GM10847 (cell line): ENCODE results near the gene GADD45A.

Experiments
- POLR2A ChIP-seq: IDR thresholded peaks from 2 replicates; pipeline ENCODE4 v1.6.1; 2011; ENCODE audit not compliant: insufficient read length; ENCODE audit errors: extremely low read depth

GADD45A gene

GRCh38 chr1:67684526-67685066 lies 405 bp upstream of the GADD45A start:
- no peak for TF ChIP-seq POLR2A

- peak; percentile 3 for TF ChIP-seq POLR2A
Observed at GRCh38 chr1:67685558-67686266, 711 bp downstream of the GADD45A start.

GRCh38 chr1:67686267-67687197 lies 1.5 kb downstream of the GADD45A start:
- TF ChIP-seq POLR2A: no peak

- TF ChIP-seq POLR2A: no peak
Observed at GRCh38 chr1:67687198-67687545, 2.2 kb downstream of the GADD45A start.

GRCh38 chr1:67687649-67688048 lies 2.6 kb downstream of the GADD45A start:
- no peak for TF ChIP-seq POLR2A

GRCh38 chr1:67688526-67689219 lies 3.7 kb downstream of the GADD45A start:
- TF ChIP-seq POLR2A: no peak

GRCh38 chr1:67689267-67690017 lies 4.4 kb downstream of the GADD45A start:
- no peak for TF ChIP-seq POLR2A

- TF ChIP-seq POLR2A: no peak
Observed at GRCh38 chr1:67690018-67690363, 5.0 kb downstream of the GADD45A start.

GRCh38 chr1:67690411-67690810 lies 5.4 kb downstream of the GADD45A start:
- TF ChIP-seq POLR2A: no peak

GRCh38 chr1:67691712-67692111 lies 6.7 kb downstream of the GADD45A start:
- no peak for TF ChIP-seq POLR2A

GRCh38 chr1:67695963-67696362 lies 11.0 kb downstream of the GADD45A start:
- TF ChIP-seq POLR2A: no peak

- TF ChIP-seq POLR2A: no peak
Observed at GRCh38 chr1:67696708-67697107, 11.7 kb downstream of the GADD45A start.

- TF ChIP-seq POLR2A: no peak
Observed at GRCh38 chr1:67700220-67700619, 15.2 kb downstream of the GADD45A start.

GRCh38 chr1:67700692-67701410 lies 15.8 kb downstream of the GADD45A start:
- TF ChIP-seq POLR2A: no peak
